CD4-positive, alpha-beta T cell treated with Interleukin-21 for 1 hour (primary cell): Measurements from ENCODE around the gene HS6ST1.
"Not testable (repeated sequence)": the region's sequence is repeated elsewhere in the genome, so short reads cannot be mapped to it uniquely, and the experiment has no call there.

Source experiments
- DNase-seq: peaks from one replicate; pipeline ENCODE4 v3.0.0-alpha.2; 2020

The HS6ST1 gene

GRCh38 chr2:128265608-128265993 is 53.1 kb downstream of the HS6ST1 start:
- not testable (repeated sequence) for DNase-seq

GRCh38 chr2:128264881-128265607 is 53.6 kb downstream of the HS6ST1 start:
- no peak for DNase-seq

DNA sequence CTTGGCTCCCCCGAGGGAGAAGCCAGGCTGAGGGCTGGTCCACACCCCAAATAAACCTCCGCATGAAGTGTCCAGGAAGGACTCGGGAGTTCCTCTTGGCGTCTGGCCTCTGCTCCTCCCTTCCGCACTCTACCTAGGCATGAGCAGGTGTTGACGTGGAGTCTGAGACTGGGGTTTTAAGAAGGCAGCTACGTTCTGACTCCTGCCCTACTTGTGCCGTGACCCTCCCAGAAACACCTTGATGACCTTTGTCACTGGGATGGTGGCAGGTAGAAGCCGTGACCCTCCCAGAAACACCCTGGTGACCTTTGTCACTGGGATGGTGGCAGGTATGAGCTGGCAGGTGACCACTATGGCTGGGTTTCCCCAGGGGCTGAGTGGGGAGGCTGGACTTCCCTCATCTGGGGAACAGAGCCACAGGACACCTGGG is 54.8 kb downstream of the HS6ST1 start:
- DNase-seq = no peak

DNA sequence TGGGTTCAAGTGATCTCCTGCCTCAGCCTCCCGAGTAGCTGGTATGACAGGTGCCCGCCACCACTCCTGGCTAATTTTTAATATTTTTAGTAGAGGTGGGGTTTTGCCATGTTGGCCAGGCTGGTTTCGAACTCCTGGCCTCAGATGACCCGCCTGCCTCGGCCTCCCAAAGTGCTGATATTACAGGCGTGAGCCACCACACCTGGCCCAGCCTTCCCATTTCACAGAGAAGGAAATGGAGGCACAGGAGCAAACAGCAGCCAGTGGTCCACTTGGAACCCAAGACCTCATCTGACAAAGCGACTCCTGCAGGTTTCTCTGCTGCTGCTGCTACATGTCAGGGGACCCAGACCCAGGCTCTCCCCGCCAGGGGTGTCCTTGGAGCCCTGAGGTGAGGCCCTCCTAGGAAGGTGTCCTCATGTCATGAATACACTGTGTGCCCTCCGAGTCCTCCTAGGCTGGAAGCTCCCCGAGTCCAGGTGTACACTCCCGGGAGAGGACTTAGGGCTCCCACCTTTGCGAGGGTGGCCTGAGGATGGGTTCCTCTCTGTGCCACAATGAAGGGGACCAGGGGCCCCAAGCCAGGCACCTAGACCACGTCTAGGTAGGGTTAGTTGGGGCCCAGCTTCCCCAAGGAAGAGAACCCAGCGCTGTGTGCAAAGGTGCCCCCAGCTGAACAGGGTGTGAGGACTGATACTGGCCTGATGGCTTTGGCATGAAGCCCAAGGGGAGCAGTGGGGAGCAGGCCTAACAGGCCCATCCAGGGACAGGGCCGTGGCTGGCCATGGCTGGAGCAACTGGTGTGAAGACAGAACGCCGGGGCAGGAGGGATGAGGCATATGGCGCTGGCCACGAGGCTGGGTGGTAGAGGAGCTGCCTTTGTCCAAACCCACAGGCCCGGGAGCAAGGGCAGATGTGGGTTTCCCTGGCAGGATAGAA is 56.1 kb downstream of the HS6ST1 start:
- DNase-seq = no peak

DNA sequence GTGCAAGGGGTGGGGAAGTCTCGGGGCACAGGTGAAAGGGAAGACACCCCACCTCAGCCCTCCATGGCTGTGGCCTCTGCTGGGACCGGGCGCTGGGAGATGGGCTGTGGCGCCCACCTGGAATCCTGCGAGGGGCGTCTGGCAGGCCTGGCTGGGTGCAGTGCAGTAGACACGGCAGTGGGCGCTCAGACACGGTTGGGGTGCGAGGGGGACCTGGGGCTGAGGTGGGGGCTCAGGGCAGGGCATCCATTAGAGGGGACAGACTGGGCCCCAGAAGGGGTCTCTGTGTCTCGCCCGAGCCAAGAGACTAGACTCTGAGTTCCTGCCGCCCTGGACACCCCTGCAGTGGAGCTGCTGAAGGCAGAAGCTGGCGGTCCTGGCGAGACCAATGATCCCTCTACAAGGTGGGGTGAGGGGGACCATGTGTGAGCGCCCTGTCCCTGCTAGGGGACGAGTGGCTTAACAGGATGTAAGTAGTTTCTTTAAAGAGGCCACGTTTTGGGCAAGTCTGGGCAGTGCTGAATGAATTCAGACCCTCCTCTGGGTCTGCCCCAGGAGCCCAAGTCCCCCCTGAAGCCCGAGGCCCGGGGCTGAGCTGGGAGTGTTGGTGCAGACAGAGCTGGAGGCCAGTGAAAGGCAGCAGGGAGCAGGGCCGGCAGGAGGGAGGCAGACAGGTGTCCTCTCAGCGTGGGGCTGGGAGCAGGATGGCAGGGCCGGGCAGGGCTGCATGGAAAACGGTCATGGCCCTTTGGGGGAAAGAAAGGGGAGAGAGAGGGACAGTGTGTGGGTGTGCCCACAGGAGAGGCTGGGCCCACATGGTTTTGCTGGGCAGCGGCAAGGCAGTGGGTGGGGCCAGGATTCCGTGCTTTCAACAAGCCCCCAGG is 57.2 kb downstream of the HS6ST1 start:
- DNase-seq = no peak

DNA sequence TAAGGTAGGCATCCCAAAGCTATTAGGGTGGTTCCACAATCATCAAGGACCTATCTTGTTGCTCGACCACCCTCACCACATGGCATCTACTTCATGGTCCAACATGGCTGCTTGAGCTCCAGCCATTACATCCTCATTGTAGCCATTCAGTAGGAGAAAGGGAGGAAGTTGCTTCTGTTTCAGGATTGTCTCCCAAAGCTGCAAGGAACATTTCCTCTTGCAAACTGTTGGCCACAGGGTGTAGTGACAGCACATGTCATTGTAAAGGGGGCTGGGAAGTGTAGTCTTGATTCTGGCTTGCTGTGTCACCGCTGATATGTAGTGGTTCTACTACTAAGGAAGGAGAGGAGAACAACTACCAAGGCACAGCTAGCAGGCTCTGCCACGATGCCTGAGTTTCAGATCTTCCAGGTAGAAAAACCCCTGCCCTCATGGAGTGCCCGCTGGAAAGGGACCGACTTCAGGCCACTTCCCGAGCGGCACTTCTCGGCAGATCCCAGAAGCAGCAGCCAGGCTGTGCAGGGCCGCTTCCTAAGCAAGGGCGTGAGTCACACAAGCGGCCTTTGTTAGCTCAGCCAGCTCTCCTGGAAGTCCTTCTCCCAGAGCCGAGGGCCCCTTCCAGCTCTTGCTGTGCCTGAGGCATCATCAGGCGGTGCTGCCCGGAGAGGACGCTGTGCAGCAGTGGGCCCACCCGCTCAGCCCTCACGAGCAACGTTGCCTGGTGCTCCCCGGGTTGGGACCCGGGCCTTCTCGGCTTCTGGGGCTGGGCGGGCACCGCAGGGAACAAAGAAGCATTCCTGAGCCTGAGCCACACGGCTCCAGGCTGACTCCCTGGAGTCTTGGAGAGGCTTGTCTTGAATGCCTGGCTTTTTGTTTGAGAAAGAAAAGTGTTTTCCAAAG is 58.2 kb downstream of the HS6ST1 start:
- no peak for DNase-seq

- DNase-seq = no peak
These were observed 59.1 kb downstream of the HS6ST1 start for GRCh38 chr2:128259585-128259984.

DNA sequence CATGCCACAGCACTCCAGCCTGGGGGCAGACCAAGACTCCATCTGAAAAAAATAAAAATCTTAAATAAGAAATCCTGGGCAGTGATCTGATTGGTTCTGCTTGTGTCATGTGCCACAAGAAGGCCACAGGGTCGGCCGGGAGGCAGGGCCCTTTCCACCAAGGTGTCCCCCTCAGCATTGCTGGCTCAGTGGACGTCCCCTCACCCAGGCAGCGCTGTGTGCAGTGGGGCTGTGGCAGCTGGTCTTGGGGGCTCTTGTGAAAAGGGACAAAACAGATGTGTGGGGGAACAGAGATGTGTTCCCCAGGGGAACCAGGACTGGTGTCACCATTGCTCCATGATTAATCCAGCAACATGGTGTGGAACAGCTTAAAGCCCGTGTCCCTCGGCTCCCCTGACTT is 60.5 kb downstream of the HS6ST1 start:
- no peak for DNase-seq

- no peak for DNase-seq
These were observed 66.2 kb downstream of the HS6ST1 start for GRCh38 chr2:128252501-128252900.

- not testable (repeated sequence) for DNase-seq
These were observed 66.6 kb downstream of the HS6ST1 start for GRCh38 chr2:128252086-128252485.

GRCh38 chr2:128250229-128251025 is 68.2 kb downstream of the HS6ST1 start:
- no peak for DNase-seq

GRCh38 chr2:128249555-128249954 is 69.1 kb downstream of the HS6ST1 start:
- DNase-seq = no peak

DNA sequence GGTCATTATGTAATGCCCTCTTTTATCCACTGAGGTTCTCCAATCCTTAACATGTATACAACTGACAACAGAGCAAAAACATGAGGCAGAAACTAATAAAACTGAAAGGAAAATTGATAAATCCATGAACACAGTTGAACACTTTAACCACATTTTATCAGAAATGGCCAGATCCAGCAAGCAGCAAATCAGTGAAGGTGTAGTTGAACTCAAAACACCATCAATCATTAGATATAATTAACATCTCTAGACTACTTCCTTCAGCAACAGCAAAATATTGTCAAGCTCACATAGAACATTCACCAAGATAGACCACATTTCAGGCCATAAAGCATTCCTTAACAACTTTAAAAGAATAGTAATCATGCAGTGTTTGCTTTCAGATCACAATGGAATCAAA is 72.9 kb downstream of the HS6ST1 start:
- no peak for DNase-seq

- no peak for DNase-seq
These were observed 76.8 kb downstream of the HS6ST1 start for GRCh38 chr2:128241896-128242295.

- no peak for DNase-seq
These were observed 80.6 kb downstream of the HS6ST1 start for GRCh38 chr2:128237911-128238697.

DNA sequence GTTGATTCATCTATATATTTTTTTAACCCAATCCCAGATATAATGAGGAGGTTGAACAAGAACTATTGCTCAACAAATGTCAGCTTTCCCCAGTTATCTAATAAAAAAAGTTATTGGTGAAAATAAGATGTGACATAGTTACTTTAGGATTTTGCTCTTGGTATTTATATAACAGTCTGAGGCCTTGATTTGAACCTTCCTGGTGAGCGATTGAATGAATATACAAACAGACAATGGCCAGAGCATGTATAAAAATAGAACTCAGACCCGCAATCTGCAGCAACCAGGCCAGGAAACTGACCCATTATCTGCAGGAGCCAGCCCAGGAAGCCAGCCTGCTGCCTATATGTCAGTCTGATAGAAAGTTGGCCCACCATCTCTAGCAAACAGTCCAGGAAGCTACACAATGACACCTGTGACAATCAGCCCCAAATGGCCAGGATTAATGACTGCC is 81.6 kb downstream of the HS6ST1 start:
- DNase-seq = no peak

- no peak for DNase-seq
These were observed 82.1 kb downstream of the HS6ST1 start for GRCh38 chr2:128236491-128237035.

DNA sequence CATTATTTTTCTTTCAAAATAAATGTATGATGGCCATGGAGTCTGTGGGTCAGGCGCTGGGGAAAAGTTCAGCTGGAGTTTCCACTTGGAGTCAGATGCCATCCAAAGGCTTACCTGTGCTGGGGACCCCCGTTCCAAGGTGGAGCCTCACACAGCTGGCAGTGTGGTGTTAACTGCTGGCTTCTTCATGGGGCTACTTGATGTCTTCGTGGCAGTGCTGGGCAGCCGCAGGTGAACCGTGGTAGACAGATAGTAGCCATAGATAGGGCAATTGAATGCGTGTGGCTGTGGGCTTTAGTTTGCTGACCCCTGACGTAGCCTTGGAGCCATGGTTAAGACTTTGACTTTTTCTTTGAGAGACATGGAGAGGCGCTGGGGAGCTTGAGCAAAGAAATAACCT is 83.1 kb downstream of the HS6ST1 start:
- no peak for DNase-seq

- DNase-seq = no peak
These were observed 84.1 kb downstream of the HS6ST1 start for GRCh38 chr2:128234613-128235012.
